Activated naive CD8-positive, alpha-beta T cell (primary cell): Measurements from ENCODE around the gene DPP10.

Experiments used
- H3K27ac Mint-ChIP-seq: one replicate; pipeline ENCODE4 v1.8.0; 2021; ENCODE audit warnings: mixed read lengths
- H3K27me3 Mint-ChIP-seq: one replicate; pipeline ENCODE4 v1.8.0; 2021; ENCODE audit warnings: mixed read lengths
- H3K36me3 Mint-ChIP-seq: one replicate; pipeline ENCODE4 v1.8.0; 2021; ENCODE audit warnings: mixed read lengths
- H3K4me1 Mint-ChIP-seq: one replicate; pipeline ENCODE4 v1.8.0; 2021; ENCODE audit warnings: low read depth, mixed read lengths
- H3K4me3 Mint-ChIP-seq: one replicate; pipeline ENCODE4 v1.8.0; 2021; ENCODE audit warnings: mild to moderate bottlenecking, mixed read lengths
- H3K9me3 Mint-ChIP-seq: one replicate; pipeline ENCODE4 v1.8.0; 2021; ENCODE audit warnings: low read depth, mixed read lengths

Gene DPP10

DNA sequence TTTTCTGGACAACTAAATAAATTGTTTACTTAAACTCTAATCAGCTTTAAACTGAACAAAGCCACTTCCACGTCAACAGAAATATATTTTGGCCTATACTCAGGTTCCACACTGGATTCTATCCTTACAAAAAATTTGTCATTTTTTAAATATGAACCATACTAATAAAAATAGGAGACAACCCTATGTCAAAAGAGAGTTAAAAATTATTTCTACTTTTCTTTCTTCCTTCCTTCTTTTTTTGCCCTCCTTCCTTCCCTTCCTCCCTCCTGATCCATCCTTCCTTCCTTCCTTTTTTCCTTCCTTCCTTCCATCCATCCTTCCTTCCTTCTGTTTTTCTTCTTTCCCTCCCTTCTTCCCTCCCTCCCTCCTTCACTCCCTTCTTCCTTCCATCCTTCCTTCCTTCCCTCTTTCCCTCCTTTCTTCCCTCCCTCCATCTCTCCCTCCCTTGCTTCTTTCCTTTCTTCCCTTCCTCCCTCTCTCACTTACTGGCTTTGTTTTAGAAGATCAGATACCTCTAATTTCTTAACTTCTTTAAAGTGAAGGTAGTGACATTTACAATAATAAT is 1444.9 kb downstream of the DPP10 start:
- Mint-ChIP-seq H3K9me3 (peaks cover 12% of the 10 kb centered on the region), H3K27me3 (no peaks in the 10 kb centered on the region), H3K4me1 (no peaks in the 10 kb centered on the region)

More for the DNA sequence above, 1444.9 kb downstream of the DPP10 start:
- H3K4me3 Mint-ChIP-seq = no peak overlapping the region
- H3K27ac Mint-ChIP-seq = no peak overlapping the region
- H3K36me3 Mint-ChIP-seq = no peaks in the 10 kb centered on the region
